Parathyroid adenoma (tissue), 2 donors: ENCODE measurements around the gene CASP3.
"Not testable (repeated sequence)": the region's sequence is repeated elsewhere in the genome, so short reads cannot be mapped to it uniquely, and the experiment has no call there.

Source experiments
- H2AFZ ChIP-seq: fragments of 300-600 bp; sonication (generic); one replicate; pipeline ENCODE4 v1.7.0; 2017; ENCODE audit warnings: antibody characterized with exemption, mild to moderate bottlenecking
- H3K27ac ChIP-seq: fragments of 300-600 bp; sonication (generic); one replicate; pipeline ENCODE4 v1.7.0; 2017
- H3K27me3 ChIP-seq: fragments of 300-600 bp; sonication (generic); one replicate; pipeline ENCODE4 v1.7.0; 2017; ENCODE audit warnings: low read length; ENCODE audit not compliant: control insufficient read depth, insufficient read depth
- H3K36me3 ChIP-seq: fragments of 300-600 bp; sonication (generic); one replicate; pipeline ENCODE4 v1.7.0; 2017; ENCODE audit warnings: low read length; ENCODE audit not compliant: control insufficient read depth, insufficient read depth
- H3K4me1 ChIP-seq: fragments of 300-600 bp; sonication (generic); one replicate; pipeline ENCODE4 v1.7.0; 2017; ENCODE audit warnings: control low read depth
- H3K4me2 ChIP-seq: fragments of 300-600 bp; sonication (generic); one replicate; pipeline ENCODE4 v1.7.0; 2017; ENCODE audit warnings: low read length
- H3K4me3 ChIP-seq: fragments of 300-600 bp; sonication (generic); one replicate; pipeline ENCODE4 v1.7.0; 2017; ENCODE audit warnings: low read depth, low read length
- H3K79me2 ChIP-seq: fragments of 300-600 bp; sonication (generic); one replicate; pipeline ENCODE4 v1.7.0; 2017; ENCODE audit warnings: control low read depth
- H3K9ac ChIP-seq: fragments of 300-600 bp; sonication (generic); one replicate; pipeline ENCODE4 v1.7.0; 2017; ENCODE audit warnings: mild to moderate bottlenecking
- H3K9me3 ChIP-seq: fragments of 300-600 bp; sonication (generic); one replicate; pipeline ENCODE4 v1.7.0; 2017; ENCODE audit warnings: low read length; ENCODE audit not compliant: control insufficient read depth
- CTCF ChIP-seq: fragments of 300-600 bp; sonication (generic); IDR thresholded peaks from one replicate; pipeline ENCODE4 v1.7.0; 2017; ENCODE audit warnings: antibody characterized with exemption, mild to moderate bottlenecking
- donor health status: primary hyperparathyroidism.

CASP3 gene

GRCh38 chr4:184632842-184633241 is 16.4 kb downstream of the CASP3 start:
- H3K79me2 ChIP-seq, result peaks cover 3% of the 10 kb centered on the region
- H3K27ac ChIP-seq, result no peak overlapping the region
- no peak overlapping the region for H2AFZ ChIP-seq
- no peak overlapping the region for H3K4me3 ChIP-seq
- H3K27me3 ChIP-seq, result no peaks in the 10 kb centered on the region
- no peaks in the 10 kb centered on the region for H3K9me3 ChIP-seq
- H3K4me2 ChIP-seq, result no peak overlapping the region
- no peak overlapping the region for H3K9ac ChIP-seq
- no peaks in the 10 kb centered on the region for H3K4me1 ChIP-seq
- H3K36me3 ChIP-seq, result no peaks in the 10 kb centered on the region
- no peak for TF ChIP-seq CTCF

GRCh38 chr4:184628103-184628502 is 21.1 kb downstream of the CASP3 start:
- no peaks in the 10 kb centered on the region for H3K79me2 ChIP-seq
- H3K4me1 ChIP-seq, result no peaks in the 10 kb centered on the region
- H3K9me3 ChIP-seq, result no peaks in the 10 kb centered on the region
- TF ChIP-seq CTCF, result no peak
- no peak overlapping the region for H3K4me3 ChIP-seq
- H3K4me2 ChIP-seq, result no peak overlapping the region
- no peaks in the 10 kb centered on the region for H3K36me3 ChIP-seq
- H3K27me3 ChIP-seq, result no peaks in the 10 kb centered on the region
- no peak overlapping the region for H2AFZ ChIP-seq
- H3K27ac ChIP-seq, result no peak overlapping the region
- H3K9ac ChIP-seq, result no peak overlapping the region

GRCh38 chr4:184625783-184626596 is 23.3 kb downstream of the CASP3 start:
- H3K4me1 ChIP-seq, H3K36me3 ChIP-seq, H3K9ac ChIP-seq, H2AFZ ChIP-seq, H3K27me3 ChIP-seq, H3K27ac ChIP-seq, H3K79me2 ChIP-seq, H3K4me3 ChIP-seq, H3K9me3 ChIP-seq, H3K4me2 ChIP-seq: not testable (repeated sequence)

GRCh38 chr4:184624972-184625554 is 24.2 kb downstream of the CASP3 start:
- Histone ChIP-seq H3K36me3 (no peaks in the 10 kb centered on the region), H3K9ac (no peak overlapping the region), H3K4me2 (no peak overlapping the region), H3K79me2 (no peaks in the 10 kb centered on the region), H3K27me3 (no peaks in the 10 kb centered on the region), H3K4me1 (no peaks in the 10 kb centered on the region), H3K27ac (no peak overlapping the region), H3K9me3 (no peaks in the 10 kb centered on the region), H3K4me3 (no peak overlapping the region), H2AFZ (no peak overlapping the region)
- TF ChIP-seq CTCF, result no peak

- not testable (repeated sequence) for H3K4me3 ChIP-seq, H2AFZ ChIP-seq, H3K4me2 ChIP-seq, H3K79me2 ChIP-seq, H3K9ac ChIP-seq, H3K27me3 ChIP-seq, H3K27ac ChIP-seq, H3K36me3 ChIP-seq, H3K4me1 ChIP-seq, H3K9me3 ChIP-seq
These were observed 24.7 kb downstream of the CASP3 start for GRCh38 chr4:184624504-184624903.
